ENCODE results near the gene GPR6. TPM values are rescaled to one million over a fixed set of nuclear protein-coding genes. Genes with fewer than 3 reads are reported as not detected.

Gene GPR6
- total and polyA plus RNA-seq, 11 donors: not detected

Other genes with a start within 250 kb of the GPR6 start
- 1 to 10 TPM in 5 of 9 donors, under 1 TPM in 4; 0.54 to 4.2 (median 1.3) TPM for gene WASF1, start 201.4 kb downstream of the GPR6 start, total RNA-seq
- gene WASF1, start 201.4 kb downstream of the GPR6 start, polyA plus RNA-seq: 1 to 10 TPM in 1 of 2 donors, under 1 TPM in 1; 0.72 to 2.1 TPM
- gene CDC40, start 202.1 kb downstream of the GPR6 start, total RNA-seq: 10 to 100 TPM in 8 of 9 donors, 1 to 10 TPM in 1; 9.8 to 23.5 (median 15.9) TPM
- gene CDC40, start 202.1 kb downstream of the GPR6 start, polyA plus RNA-seq: 10 to 100 TPM in 1 of 2 donors, 1 to 10 TPM in 1; 5.8 to 10.5 TPM